ENCODE data around the gene TRIM29.

The TRIM29 gene

GRCh38 chr11:120061761-120062560 lies 76.0 kb downstream of the TRIM29 start:
- peak; percentile 42 for DNase-seq (ENCODE audit: low spot score)
